Measurements from ENCODE around the gene TNFRSF21. TPM values are rescaled to one million over a fixed set of nuclear protein-coding genes. Genes with fewer than 3 reads are reported as not detected.

The TNFRSF21 gene, protein sequence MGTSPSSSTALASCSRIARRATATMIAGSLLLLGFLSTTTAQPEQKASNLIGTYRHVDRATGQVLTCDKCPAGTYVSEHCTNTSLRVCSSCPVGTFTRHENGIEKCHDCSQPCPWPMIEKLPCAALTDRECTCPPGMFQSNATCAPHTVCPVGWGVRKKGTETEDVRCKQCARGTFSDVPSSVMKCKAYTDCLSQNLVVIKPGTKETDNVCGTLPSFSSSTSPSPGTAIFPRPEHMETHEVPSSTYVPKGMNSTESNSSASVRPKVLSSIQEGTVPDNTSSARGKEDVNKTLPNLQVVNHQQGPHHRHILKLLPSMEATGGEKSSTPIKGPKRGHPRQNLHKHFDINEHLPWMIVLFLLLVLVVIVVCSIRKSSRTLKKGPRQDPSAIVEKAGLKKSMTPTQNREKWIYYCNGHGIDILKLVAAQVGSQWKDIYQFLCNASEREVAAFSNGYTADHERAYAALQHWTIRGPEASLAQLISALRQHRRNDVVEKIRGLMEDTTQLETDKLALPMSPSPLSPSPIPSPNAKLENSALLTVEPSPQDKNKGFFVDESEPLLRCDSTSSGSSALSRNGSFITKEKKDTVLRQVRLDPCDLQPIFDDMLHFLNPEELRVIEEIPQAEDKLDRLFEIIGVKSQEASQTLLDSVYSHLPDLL
- total RNA-seq (10 to 100 TPM in 3 of 9 donors, 1 to 10 TPM in 6; 3.7 to 18.1 (median 6.0) TPM), polyA plus RNA-seq (1 to 10 TPM; 2.7 to 5.4 TPM)
- long read RNA-seq, donor 1, transcript TNFRSF21-201 (6 exons, 3,595 nt): major isoform, 6 of 12 reads
- long read RNA-seq, donor 1, partial matches to known transcripts: 6 of 12 reads
- long read RNA-seq, donor 1, other reads (novel, unspliced or antisense): 0 of 12 reads
- long read RNA-seq, donor 2, transcript TNFRSF21-201 (6 exons, 3,595 nt): major isoform, 12 of 16 reads
- long read RNA-seq, donor 2, partial matches to known transcripts: 4 of 16 reads
- long read RNA-seq, donor 2, other reads (novel, unspliced or antisense): 0 of 16 reads
- long read RNA-seq, donor 3, transcript TNFRSF21-201 (6 exons, 3,595 nt): major isoform, 7 of 7 reads
- long read RNA-seq, donor 3, partial matches to known transcripts: 0 of 7 reads
- long read RNA-seq, donor 3, other reads (novel, unspliced or antisense): 0 of 7 reads

DNA sequence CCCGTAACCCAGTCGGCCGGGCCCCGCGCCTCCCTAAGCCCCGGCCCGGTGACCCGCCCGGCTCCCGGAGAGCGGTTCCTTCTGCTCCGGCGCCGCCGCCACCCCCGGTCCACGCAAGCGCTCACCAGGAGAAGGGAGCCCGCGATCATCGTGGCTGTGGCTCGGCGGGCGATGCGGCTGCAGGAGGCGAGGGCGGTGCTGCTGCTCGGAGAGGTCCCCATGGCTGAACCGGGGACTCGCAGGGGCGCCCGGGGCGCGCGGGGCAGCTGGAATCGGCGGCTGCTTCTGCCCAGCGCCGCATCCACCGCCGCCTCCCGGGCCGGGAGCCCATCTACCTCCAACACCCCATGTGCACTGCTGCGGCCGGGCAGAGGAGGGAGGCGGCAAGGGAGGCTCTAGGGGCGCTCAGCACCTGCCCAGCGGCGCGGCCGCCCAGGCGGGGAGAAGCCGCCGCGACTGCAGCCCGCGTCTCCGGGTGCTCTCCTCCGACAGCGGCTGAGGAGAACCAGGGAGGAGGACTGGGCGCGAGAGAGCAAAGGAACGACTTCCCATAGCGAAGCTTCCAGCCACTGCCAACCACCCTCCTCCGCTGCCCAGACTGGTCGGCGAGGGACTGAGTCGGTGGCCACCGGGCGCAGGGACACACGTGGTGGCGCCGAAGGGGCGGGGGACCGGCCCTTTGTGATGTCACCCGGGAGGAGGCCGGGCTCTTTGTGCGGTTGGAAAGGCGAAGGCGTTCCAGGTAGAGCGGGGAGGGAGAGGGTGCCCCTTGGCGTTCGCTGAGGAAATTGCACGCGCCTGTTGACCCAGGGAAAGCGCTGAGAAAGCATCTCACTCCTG lies at the start of gene TNFRSF21:
Gene TNFRSF21 (minus strand): TSS at position 615 of the 840 bp plus-strand sequence. CDS start 394 bp downstream, at position 221.
- intact Hi-C loops (cut with DNase I): loop anchor here (1.0 to 10.0 kb wide), 10 partner anchors 62 to 465 kb away; no protein-coding TSS in a partner anchor
- Histone ChIP-seq H3K27ac (peak within 1 kb of the TSS; percentile 23 to 87 (median 62)), H3K27me3 (peaks cover 0 to 32% (median 15%) of the 10 kb centered on the region in 9 donors), H3K4me3 (peak within 1 kb of the TSS; percentile 60 to 79 (median 74)), H3K9me3 (no peaks in the 10 kb centered on the region), H3K4me1 (peaks cover 0 to 12% (median 3%) of the 10 kb centered on the region in 12 donors), H3K36me3 (no peaks in the 10 kb centered on the region)
- 0 to 1% (median 1%) methylated on average over 33 to 86 of the region's 86 CpGs for WGBS, 4 donors
- TF ChIP-seq, protein P1, sequence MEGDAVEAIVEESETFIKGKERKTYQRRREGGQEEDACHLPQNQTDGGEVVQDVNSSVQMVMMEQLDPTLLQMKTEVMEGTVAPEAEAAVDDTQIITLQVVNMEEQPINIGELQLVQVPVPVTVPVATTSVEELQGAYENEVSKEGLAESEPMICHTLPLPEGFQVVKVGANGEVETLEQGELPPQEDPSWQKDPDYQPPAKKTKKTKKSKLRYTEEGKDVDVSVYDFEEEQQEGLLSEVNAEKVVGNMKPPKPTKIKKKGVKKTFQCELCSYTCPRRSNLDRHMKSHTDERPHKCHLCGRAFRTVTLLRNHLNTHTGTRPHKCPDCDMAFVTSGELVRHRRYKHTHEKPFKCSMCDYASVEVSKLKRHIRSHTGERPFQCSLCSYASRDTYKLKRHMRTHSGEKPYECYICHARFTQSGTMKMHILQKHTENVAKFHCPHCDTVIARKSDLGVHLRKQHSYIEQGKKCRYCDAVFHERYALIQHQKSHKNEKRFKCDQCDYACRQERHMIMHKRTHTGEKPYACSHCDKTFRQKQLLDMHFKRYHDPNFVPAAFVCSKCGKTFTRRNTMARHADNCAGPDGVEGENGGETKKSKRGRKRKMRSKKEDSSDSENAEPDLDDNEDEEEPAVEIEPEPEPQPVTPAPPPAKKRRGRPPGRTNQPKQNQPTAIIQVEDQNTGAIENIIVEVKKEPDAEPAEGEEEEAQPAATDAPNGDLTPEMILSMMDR (IDR thresholded peaks at IDR 0.05): peak; percentile 88 to 98 (median 96)
- peak in 1 of 2 donors; percentile 75 for TF ChIP-seq POLR2A (IDR thresholded peaks at IDR 0.05)
- peak; percentile 92 to 94 (median 93) for DNase-seq
- peak; percentile 98 to 100 (median 99) for ATAC-seq

DNA sequence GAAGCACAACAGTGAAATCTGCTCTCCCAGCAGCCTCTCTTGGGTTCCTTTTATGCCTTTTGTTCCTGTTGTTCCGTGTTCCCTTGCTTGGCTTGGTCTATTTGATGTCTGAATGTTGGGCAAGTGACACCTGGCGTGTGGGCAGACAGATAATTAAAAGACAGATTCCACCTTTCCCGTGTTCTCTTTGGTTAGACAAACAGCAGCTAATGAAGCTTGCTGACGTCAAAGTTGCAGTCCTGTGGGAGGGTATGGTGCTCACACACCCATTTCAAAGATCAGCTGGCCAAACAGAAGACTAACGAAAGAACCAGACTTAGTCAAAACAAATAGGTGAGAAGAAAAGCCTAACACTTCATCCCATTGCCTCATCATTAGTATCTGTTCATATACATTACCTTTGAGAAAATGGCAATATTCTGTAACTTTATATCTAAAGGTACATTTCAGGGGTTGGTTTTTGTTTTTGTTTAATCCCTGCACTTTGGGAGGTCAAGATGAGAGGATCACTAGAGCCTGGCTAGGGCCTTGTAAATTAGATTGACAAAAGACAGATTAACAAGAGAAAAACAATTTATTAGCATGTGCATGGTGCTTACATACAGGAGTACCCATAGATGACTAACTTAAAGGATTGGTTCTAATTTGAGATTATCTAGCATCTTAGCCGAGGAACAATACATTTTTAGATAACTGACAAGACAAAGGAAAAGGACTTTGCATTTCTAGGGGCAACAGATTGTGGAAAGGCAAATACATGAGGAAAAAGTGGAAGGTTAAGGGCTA lies 48.9 kb upstream of the TNFRSF21 start:
- 68 to 75% (median 71%) methylated on average over 6 of the region's 6 CpGs for WGBS, 4 donors
- DNase-seq (no peak), ATAC-seq (no peak)
- no peak overlapping the region for H3K4me3 ChIP-seq
- no peaks in the 10 kb centered on the region for H3K36me3 ChIP-seq
- peaks cover 0 to 14% (median 0%) of the 10 kb centered on the region in 9 donors for H3K27me3 ChIP-seq
- intact Hi-C loops (cut with DNase I): no loop called here
- H3K27ac ChIP-seq: no peak overlapping the region
- peaks cover 0 to 2% (median 0%) of the 10 kb centered on the region in 12 donors for H3K4me1 ChIP-seq
- no peaks in the 10 kb centered on the region for H3K9me3 ChIP-seq
- TF ChIP-seq, protein P1 (IDR thresholded peaks at IDR 0.05): no peak
- TF ChIP-seq POLR2A (IDR thresholded peaks at IDR 0.05): no peak

DNA sequence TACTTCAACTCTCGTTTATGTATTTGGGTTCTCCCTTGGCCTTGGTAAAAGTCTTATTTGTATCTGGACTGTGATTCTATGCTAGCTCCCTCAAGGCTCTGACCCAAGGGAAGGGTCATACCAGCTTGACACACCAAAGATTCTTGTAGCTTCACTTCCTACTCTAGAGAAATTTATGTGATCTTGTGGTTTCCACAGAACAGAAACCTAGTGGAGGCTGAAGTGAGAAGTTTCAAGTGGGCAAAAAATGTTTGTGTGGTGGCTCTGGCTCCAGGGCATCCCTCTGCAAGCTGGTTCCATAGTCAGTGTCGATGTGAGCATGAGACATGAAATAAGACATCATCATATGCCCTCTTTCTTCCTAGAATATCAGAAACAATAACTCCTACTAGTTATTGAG lies 48.1 kb upstream of the TNFRSF21 start:
- 68 to 75% (median 72%) methylated on average over 2 of the region's 2 CpGs for WGBS, 4 donors
- H3K4me3 ChIP-seq: no peak overlapping the region
- peaks cover 0 to 10% (median 0%) of the 10 kb centered on the region in 12 donors for H3K4me1 ChIP-seq
- H3K27me3 ChIP-seq: peaks cover 0 to 14% (median 0%) of the 10 kb centered on the region in 9 donors
- no peak overlapping the region for H3K27ac ChIP-seq
- H3K36me3 ChIP-seq: no peaks in the 10 kb centered on the region
- no peak for ATAC-seq
- DNase-seq: no peak
- no peak for TF ChIP-seq POLR2A (IDR thresholded peaks at IDR 0.05)
- TF ChIP-seq, protein P1 (IDR thresholded peaks at IDR 0.05): no peak
- intact Hi-C loops (cut with DNase I): no loop called here
- H3K9me3 ChIP-seq: no peaks in the 10 kb centered on the region

Data from heart left ventricle (tissue), 16 donors.